GM12874 (cell line): ENCODE measurements around the gene DOP1B.

ENCODE experiments used
- TF ChIP-seq, protein P1 (sequence below): IDR thresholded peaks from 2 replicates; pipeline ENCODE4 v1.5.1; 2011; ENCODE audit warnings: low read depth, mild to moderate bottlenecking, control low read depth, low read length, moderate library complexity; ENCODE audit not compliant: insufficient read depth

Gene DOP1B

DNA sequence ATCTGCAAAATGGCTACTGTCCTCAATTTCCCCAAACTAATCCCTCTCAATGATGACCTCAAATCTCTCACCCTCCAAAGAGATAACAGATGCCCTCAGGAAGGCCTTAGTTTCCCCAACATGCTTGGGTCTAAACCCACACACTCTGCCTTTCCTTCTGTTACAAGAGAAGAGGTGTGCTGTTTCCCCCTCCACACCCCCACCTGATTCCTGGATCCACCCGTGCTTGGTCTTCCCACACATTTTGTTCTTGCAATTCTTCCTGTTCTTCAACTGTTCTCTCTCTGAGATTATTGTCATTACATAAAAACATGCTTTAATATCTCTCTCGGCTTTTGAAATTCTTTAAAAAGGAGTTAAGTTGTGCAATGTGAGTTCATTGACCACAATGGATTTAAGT lies 27.4 kb upstream of the DOP1B start:
- TF ChIP-seq, protein P1, sequence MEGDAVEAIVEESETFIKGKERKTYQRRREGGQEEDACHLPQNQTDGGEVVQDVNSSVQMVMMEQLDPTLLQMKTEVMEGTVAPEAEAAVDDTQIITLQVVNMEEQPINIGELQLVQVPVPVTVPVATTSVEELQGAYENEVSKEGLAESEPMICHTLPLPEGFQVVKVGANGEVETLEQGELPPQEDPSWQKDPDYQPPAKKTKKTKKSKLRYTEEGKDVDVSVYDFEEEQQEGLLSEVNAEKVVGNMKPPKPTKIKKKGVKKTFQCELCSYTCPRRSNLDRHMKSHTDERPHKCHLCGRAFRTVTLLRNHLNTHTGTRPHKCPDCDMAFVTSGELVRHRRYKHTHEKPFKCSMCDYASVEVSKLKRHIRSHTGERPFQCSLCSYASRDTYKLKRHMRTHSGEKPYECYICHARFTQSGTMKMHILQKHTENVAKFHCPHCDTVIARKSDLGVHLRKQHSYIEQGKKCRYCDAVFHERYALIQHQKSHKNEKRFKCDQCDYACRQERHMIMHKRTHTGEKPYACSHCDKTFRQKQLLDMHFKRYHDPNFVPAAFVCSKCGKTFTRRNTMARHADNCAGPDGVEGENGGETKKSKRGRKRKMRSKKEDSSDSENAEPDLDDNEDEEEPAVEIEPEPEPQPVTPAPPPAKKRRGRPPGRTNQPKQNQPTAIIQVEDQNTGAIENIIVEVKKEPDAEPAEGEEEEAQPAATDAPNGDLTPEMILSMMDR = no peak

DNA sequence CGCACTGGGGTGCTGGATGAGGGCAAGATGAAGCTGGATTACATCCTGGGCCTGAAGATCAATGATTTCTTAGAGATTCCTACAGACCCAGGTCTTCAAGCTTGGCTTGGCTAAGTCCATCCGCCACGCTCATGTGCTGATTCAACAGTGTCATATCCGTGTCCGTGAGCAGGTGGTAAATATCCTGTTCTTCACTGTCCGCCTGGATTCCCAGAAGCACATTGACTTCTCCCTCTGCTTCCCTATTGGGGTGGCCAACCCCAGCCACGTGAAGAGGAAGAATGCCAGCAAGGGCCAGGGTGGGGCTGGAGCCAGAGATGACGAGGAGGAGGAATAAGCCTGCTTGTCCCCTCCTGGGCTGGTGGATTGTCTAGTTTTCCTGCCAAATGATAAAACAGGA lies 23.9 kb upstream of the DOP1B start:
- TF ChIP-seq, protein P1 = no peak

DNA sequence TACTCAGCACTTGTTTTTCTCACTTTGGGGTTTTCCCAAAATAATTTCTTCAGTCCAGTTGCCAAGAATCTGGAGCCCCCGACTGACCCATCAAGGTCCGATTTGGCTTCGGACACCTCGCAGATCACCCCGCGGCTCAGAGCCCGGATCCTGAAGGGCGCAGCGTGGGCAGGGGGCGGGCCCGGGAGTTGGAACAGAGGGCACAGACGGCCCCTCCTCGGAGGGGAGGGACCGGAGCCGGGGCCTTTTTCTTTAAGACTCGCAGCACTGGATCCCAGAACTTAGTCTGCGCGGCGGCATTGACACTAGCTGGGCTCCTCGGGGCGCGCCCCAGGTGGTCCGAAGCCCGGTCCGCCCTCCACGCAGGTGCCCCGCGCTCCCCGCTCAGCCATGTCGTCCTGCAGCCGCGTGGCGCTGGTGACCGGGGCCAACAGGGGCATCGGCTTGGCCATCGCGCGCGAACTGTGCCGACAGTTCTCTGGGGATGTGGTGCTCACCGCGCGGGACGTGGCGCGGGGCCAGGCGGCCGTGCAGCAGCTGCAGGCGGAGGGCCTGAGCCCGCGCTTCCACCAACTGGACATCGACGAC lies 21.7 kb upstream of the DOP1B start, which contains the start of gene CBR3:
TSS of gene CBR3 (plus strand) at position 277 of the 588 bp plus-strand sequence. CDS start at position 391, 114 bp downstream.
- TF ChIP-seq, protein P1 = no peak

DNA sequence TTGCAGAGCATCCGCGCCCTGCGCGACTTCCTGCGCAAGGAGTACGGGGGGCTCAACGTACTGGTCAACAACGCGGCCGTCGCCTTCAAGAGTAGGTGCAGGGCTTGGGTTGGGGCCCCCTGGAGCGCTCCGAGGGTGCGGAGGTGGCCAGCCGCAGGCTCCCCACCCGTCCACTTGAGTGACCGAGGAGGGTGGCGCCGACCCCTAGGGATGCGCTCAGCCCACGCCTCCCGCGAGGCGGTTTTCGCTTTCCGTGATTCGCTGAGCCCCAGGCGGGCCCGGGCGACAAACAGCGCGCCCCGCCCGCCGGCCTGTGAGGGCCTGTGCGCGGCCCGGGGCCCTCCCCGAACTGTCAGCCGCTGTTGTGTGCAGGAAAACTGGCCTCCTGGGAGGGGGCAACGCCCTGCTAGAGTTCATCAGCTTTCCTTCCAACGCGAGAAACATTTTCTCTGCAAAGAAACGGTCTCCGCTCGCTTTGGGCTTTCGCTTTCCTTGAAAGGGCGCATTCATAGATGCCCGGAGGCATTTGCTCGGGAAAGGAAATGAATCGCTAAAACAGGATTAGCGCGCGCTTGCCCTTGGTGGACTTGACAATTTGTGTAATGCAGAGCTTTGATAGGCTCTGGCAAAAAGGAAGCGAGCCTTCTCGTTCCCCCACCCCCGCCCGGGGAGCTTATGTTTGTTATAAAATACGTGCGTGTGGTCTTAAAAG lies 21.1 kb upstream of the DOP1B start:
- TF ChIP-seq, protein P1 = no peak

DNA sequence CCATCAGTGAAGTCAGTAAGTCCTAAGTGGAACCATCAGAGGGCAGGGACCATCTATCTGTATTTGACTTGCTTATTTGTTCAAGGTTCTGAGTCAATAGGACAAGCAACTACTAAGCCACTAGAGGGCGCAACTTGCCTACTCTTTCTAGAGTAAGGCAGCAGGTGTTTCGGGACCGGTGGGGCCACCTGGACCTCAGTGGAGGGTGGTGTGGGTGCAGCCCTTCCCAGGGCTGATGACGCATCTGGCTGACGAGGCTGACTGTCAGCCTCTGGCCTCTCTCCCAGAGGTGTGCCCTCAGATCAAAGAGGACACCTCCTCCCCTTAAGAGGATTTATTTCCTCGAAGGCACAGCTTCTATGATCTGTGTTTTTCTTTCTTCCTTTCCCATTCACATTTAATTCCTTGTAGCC lies 15.1 kb upstream of the DOP1B start:
- TF ChIP-seq, protein P1 = peak; percentile 81

DNA sequence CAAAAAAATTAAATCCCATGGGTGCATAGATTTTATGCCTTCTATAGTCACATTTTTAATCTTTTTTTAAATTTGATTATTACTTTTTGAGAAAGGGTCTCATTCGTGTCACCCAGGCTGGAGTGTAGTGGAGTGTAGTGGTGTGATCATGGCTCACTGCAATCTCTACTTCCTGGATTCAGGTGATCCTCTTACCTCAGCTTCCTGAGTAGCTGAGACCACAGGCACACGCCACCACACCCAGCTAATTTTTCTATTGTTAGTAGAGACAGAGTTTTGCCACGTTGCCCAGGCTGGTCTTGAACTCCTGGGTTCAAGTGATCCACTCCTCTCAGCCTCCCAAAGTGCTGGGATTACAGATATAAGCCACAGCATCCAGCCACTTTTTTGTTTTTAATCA lies 11.4 kb upstream of the DOP1B start:
- TF ChIP-seq, protein P1 = no peak

DNA sequence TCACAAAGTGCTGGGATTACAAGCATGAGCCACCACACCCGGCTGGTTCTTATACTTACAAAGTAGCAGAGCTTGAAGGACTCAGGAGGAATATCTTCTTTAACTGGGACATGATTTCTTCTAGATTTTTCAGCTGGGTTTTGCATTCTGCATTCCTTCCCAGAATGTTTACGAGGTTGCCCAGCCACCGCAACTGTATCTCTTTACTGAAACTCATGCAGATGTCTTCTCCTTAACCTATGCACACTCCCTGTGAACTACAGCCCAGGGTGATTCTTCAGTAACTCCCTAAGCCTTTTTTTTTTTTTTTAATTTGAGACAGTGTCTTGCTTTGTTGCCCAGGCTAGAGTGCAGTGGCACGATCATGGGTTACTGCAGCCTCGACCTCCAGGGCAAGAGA lies 8.7 kb upstream of the DOP1B start:
- TF ChIP-seq, protein P1 = no peak
